Endodermal cell (in vitro differentiated cells): Measurements from ENCODE around the gene PIBF1. TPM values are rescaled to one million over a fixed set of nuclear protein-coding genes. Genes with fewer than 3 reads are reported as not detected.

Experiments used
- DNase-seq: peaks from one replicate; pipeline ENCODE4 v3.0.0-alpha.2; 2017
- H3K27ac ChIP-seq: 2 replicates; pipeline ENCODE4 v1.5.1; 2013; ENCODE audit warnings: mild to moderate bottlenecking, low read depth, low read length, moderate library complexity
- H3K27me3 ChIP-seq: 2 replicates; pipeline ENCODE4 v1.6.1; 2013; ENCODE audit warnings: mild to moderate bottlenecking, low read length, moderate library complexity; ENCODE audit not compliant: insufficient read depth, control insufficient read depth, poor library complexity, severe bottlenecking
- H3K36me3 ChIP-seq: 2 replicates; pipeline ENCODE4 v1.7.0; 2013; ENCODE audit warnings: mild to moderate bottlenecking, low read length, moderate library complexity; ENCODE audit not compliant: control insufficient read depth, insufficient read depth
- H3K4me1 ChIP-seq: one replicate; pipeline ENCODE4 v1.7.0; 2013; ENCODE audit warnings: low read length; ENCODE audit not compliant: control insufficient read depth, insufficient read depth
- H3K4me3 ChIP-seq: 2 replicates; pipeline ENCODE4 v1.5.1; 2013; ENCODE audit warnings: mild to moderate bottlenecking, low read length, moderate library complexity
- H3K9ac ChIP-seq: 2 replicates; pipeline ENCODE4 v1.6.1; 2013; ENCODE audit warnings: mild to moderate bottlenecking, low read length, moderate library complexity; ENCODE audit not compliant: poor library complexity, severe bottlenecking; ENCODE audit errors: extremely low read depth
- H3K9me3 ChIP-seq: 2 replicates; pipeline ENCODE4 v1.6.1; 2013; ENCODE audit warnings: mild to moderate bottlenecking, low read length, moderate library complexity; ENCODE audit not compliant: control insufficient read depth
- H3K27ac Mint-ChIP-seq: 2 replicates; pipeline ENCODE4 v1.8.0; 2020; ENCODE audit warnings: mixed read lengths
- H3K27me3 Mint-ChIP-seq: 2 replicates; pipeline ENCODE4 v1.8.0; 2021; ENCODE audit warnings: mild to moderate bottlenecking, mixed read lengths; ENCODE audit not compliant: insufficient read depth
- H3K36me3 Mint-ChIP-seq: 2 replicates; pipeline ENCODE4 v1.8.0; 2020; ENCODE audit warnings: low read depth, mixed read lengths
- H3K4me1 Mint-ChIP-seq: 2 replicates; pipeline ENCODE4 v1.8.0; 2020; ENCODE audit warnings: mixed read lengths
- H3K4me3 Mint-ChIP-seq: 2 replicates; pipeline ENCODE4 v1.8.0; 2020; ENCODE audit warnings: mild to moderate bottlenecking, moderate library complexity, mixed read lengths
- H3K9me3 Mint-ChIP-seq: 2 replicates; pipeline ENCODE4 v1.8.0; 2020; ENCODE audit warnings: mild to moderate bottlenecking, mixed read lengths
- CTCF ChIP-seq: fragments of 200-600 bp; sonication (generic); conservative IDR thresholded peaks from 2 replicates; pipeline ENCODE4 v1.5.0; 2021; ENCODE audit warnings: antibody characterized with exemption, mild to moderate bottlenecking
- WGBS, 2 experiments: methylation state at CpG; one replicate each; pipeline versions ENCODE4 v1.1.5 to v1.1.7; 2013; ENCODE audit warnings: missing lambda C conversion rate in 2 of 2, mixed read lengths in 1 of 2; ENCODE audit not compliant: insufficient coverage in 1 of 2, insufficient read length in 1 of 2; 5-methylcytosine and 5-hydroxymethylcytosine counted together
- total RNA-seq, 2 donors: library from RNA; stranded (reverse); fragmentation: NEBNext Ultra II Directional in 1 of 2; extraction: Animal tissue kit (Norgen Biotek cat#: 25700) in 1 of 2; gene quantifications; 2 replicates in 1 of 2; 3 replicates in 1 of 2; pipeline ENCODE4 v1.2.1, GENCODE V29; 2021

The PIBF1 gene
- total RNA-seq, 2 donors from 2014 or later: 25.6 to 35.2 TPM

GRCh38 chr13:73061876-73062275 is 279.9 kb downstream of the PIBF1 start:
- peaks cover 33% of the 10 kb centered on the region for H3K27me3 Mint-ChIP-seq
- no peaks in the 10 kb centered on the region for H3K9me3 ChIP-seq
- no peak overlapping the region for H3K27ac ChIP-seq
- peaks cover 47% of the 10 kb centered on the region for H3K4me1 Mint-ChIP-seq
- H3K4me3 Mint-ChIP-seq: peak overlapping the region; percentile 93
- peak; percentile 16 for TF ChIP-seq CTCF
- peaks cover 40% of the 10 kb centered on the region for H3K36me3 Mint-ChIP-seq
- peak overlapping the region; percentile 98 for H3K4me3 ChIP-seq
- H3K27ac Mint-ChIP-seq: no peak overlapping the region
- peaks cover 54% of the 10 kb centered on the region for H3K36me3 ChIP-seq
- no peak overlapping the region for H3K9ac ChIP-seq
- H3K9me3 Mint-ChIP-seq: no peaks in the 10 kb centered on the region
- 75 to 78% methylated on average over 9 of the region's 9 CpGs for WGBS, 2 experiments
- H3K27me3 ChIP-seq: peaks cover 13% of the 10 kb centered on the region
- peak; percentile 63 for DNase-seq
- H3K4me1 ChIP-seq: peaks cover 2% of the 10 kb centered on the region

- peaks cover 47% of the 10 kb centered on the region for H3K4me1 Mint-ChIP-seq
- 86 to 92% methylated on average over 1 to 11 of the region's 13 CpGs for WGBS, 2 experiments
- peaks cover 43% of the 10 kb centered on the region for H3K36me3 Mint-ChIP-seq
- no peak overlapping the region for H3K9ac ChIP-seq
- H3K27me3 ChIP-seq: peaks cover 8% of the 10 kb centered on the region
- H3K9me3 Mint-ChIP-seq: no peaks in the 10 kb centered on the region
- H3K27ac ChIP-seq: no peak overlapping the region
- H3K4me1 ChIP-seq: peaks cover 2% of the 10 kb centered on the region
- TF ChIP-seq CTCF: no peak
- H3K4me3 Mint-ChIP-seq: peak overlapping the region; percentile 93
- H3K4me3 ChIP-seq: peak overlapping the region; percentile 98
- H3K27ac Mint-ChIP-seq: peak overlapping the region; percentile 1
- no peaks in the 10 kb centered on the region for H3K9me3 ChIP-seq
- H3K36me3 ChIP-seq: peaks cover 60% of the 10 kb centered on the region
- H3K27me3 Mint-ChIP-seq: peaks cover 29% of the 10 kb centered on the region
- DNase-seq: no peak
Measured at GRCh38 chr13:73062468-73062867, 280.5 kb downstream of the PIBF1 start.

GRCh38 chr13:73063166-73063565 is 281.2 kb downstream of the PIBF1 start:
- peaks cover 1% of the 10 kb centered on the region for H3K27me3 ChIP-seq
- H3K27ac ChIP-seq: no peak overlapping the region
- H3K4me1 ChIP-seq: peaks cover 2% of the 10 kb centered on the region
- H3K27ac Mint-ChIP-seq: no peak overlapping the region
- peaks cover 49% of the 10 kb centered on the region for H3K36me3 Mint-ChIP-seq
- H3K27me3 Mint-ChIP-seq: peaks cover 22% of the 10 kb centered on the region
- peak overlapping the region; percentile 98 for H3K4me3 ChIP-seq
- H3K4me1 Mint-ChIP-seq: peaks cover 45% of the 10 kb centered on the region
- no peak for TF ChIP-seq CTCF
- peaks cover 65% of the 10 kb centered on the region for H3K36me3 ChIP-seq
- 90 to 100% methylated on average over 1 to 3 of the region's 3 CpGs for WGBS, 2 experiments
- H3K4me3 Mint-ChIP-seq: peak overlapping the region; percentile 15
- H3K9me3 Mint-ChIP-seq: no peaks in the 10 kb centered on the region
- no peak for DNase-seq
- H3K9ac ChIP-seq: no peak overlapping the region
- no peaks in the 10 kb centered on the region for H3K9me3 ChIP-seq
